Measurements from ENCODE around the gene AP5B1.
A peak's percentile ranks its signal among the peaks of the same experiment; 100 is the strongest.

The AP5B1 gene

DNA sequence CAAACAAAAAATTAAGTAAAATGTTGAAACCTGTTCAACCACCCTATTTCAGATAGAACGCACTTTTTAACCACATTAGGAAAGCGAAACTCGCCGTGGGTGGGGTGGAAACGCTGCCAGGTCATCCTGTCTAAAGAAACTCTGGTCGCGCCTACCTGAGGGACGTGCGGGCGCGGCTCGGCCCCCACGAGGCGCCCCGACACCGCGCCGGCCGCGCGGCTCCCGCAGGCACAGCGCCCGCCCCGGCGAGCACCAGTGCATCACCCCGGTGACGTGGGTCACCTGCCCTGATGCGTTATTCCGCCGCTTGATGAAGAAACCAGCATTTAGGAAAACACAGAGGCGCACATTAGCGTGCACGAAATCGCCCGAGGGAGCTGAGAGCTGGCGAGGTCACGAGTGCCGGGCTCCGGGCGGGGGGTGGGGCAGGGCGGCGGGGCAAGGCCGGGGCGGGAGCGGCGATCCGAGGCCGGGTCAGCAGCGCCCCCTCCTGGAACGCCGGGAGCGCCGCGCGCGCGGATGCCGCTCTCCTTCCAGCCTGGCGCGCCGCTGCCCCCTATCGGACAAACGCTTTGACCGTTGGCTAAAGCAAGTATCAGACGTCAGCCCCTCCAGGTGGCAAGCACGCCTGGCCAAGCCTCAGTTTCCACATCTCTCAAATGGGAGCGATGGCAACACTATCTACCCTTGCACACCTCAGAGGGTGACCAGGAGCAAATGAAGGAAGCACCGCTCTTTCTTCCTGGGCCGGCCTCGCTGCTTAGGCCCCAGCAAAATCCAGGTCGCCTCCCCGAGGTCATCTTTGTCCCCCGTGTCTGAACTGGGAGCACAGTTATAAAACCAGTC is 37.3 kb upstream of the AP5B1 start:
- DNase-seq (ENCODE audit: low read depth in 2 of 2) = peak; percentile 88 to 92
- H3K4me3 ChIP-seq (replicated peaks in 1 of 2; ENCODE audit: low read depth in 2 of 2, low read length in 2 of 2) = peak overlapping the region; percentile 51 to 68
- TF ChIP-seq, protein P1, sequence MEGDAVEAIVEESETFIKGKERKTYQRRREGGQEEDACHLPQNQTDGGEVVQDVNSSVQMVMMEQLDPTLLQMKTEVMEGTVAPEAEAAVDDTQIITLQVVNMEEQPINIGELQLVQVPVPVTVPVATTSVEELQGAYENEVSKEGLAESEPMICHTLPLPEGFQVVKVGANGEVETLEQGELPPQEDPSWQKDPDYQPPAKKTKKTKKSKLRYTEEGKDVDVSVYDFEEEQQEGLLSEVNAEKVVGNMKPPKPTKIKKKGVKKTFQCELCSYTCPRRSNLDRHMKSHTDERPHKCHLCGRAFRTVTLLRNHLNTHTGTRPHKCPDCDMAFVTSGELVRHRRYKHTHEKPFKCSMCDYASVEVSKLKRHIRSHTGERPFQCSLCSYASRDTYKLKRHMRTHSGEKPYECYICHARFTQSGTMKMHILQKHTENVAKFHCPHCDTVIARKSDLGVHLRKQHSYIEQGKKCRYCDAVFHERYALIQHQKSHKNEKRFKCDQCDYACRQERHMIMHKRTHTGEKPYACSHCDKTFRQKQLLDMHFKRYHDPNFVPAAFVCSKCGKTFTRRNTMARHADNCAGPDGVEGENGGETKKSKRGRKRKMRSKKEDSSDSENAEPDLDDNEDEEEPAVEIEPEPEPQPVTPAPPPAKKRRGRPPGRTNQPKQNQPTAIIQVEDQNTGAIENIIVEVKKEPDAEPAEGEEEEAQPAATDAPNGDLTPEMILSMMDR (IDR thresholded peaks at IDR 0.05; ENCODE audit: low read depth, low read length) = peak; percentile 89

DNA sequence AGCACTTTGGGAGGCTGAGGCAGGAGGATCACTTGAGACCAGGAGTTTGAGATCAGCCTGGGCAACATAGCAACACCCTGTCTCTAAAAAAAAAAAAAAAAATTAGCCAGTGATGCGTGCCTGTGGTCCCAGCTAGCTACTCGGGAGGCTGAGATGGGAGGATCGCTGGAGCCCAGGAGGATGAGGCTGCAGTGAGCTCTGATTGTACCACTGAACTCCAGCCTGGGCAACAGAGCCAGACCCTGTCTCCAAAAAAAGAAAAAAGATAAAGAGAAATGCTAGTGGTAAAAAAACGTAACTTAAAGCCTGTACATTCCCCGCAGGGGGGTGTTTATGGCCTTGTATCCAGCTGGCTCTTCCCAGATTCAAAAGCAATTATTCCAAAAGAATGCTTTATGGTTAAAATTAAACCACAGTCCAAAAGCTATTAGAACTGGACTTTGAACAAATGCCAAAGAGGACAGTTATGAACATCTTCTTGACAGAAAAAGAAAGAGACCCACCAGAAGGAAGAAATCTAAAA is 36.6 kb upstream of the AP5B1 start:
- H3K4me3 ChIP-seq (replicated peaks in 1 of 2; ENCODE audit: low read depth in 2 of 2, low read length in 2 of 2) = peak overlapping the region; percentile 51 to 68
- DNase-seq (ENCODE audit: low read depth in 2 of 2) = peak in 1 of 2 donors; percentile 16
- TF ChIP-seq, protein P1 (IDR thresholded peaks at IDR 0.05; ENCODE audit: low read depth, low read length) = no peak

DNA sequence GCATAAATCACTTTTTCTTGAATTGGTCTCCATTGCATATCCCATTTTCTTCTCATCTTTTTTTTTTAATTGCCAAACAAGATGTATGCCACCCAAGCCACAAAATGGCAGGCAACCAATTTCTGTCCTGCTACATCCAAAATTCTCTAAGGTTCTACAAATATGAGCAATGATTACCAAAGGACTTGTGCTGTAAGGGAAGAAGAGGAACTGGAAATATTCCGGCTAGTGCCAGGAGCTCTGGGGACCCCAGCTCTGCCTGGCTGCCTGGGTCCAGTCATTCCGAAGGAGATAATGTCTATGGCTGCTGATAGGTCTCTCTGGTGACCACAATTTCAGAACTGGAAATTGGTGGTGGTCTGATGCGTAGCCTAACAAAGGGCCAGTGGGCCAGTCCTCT is 35.9 kb upstream of the AP5B1 start:
- TF ChIP-seq, protein P1 (IDR thresholded peaks at IDR 0.05; ENCODE audit: low read depth, low read length) = no peak
- no peak overlapping the region for H3K4me3 ChIP-seq (replicated peaks in 1 of 2; ENCODE audit: low read depth in 2 of 2, low read length in 2 of 2)
- DNase-seq (ENCODE audit: low read depth in 2 of 2) = no peak

DNA sequence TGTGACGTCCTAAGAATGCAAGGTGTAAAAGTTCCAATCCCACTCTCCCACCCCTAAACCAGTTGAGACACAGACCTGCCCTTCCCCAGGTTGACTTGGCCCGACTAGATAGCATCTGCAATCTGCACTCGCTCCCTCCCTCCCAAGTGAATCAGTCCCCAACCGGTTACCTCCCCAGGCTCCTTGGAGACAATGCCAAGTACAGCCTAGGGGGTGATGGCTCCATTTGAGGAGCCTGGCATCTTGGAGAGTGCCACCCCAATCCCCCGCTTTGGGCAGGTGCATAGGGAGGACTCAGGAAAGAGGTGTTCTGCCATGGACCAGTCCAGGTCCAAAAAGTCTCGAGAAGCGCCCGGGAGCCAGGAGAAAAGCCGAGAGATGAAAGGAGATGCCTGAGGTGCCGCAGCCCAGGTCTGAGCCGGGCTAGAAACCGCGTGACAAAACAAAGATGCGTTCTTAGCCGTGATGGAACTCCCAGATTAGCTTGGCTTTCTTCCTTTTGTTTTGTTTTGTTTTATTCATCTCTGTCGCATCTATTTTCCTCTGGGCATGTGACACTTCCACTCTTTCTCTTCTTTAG is 34.3 kb upstream of the AP5B1 start:
- no peak for DNase-seq (ENCODE audit: low read depth in 2 of 2)
- TF ChIP-seq, protein P1 (IDR thresholded peaks at IDR 0.05; ENCODE audit: low read depth, low read length) = no peak
- H3K4me3 ChIP-seq (replicated peaks in 1 of 2; ENCODE audit: low read depth in 2 of 2, low read length in 2 of 2) = no peak overlapping the region

DNA sequence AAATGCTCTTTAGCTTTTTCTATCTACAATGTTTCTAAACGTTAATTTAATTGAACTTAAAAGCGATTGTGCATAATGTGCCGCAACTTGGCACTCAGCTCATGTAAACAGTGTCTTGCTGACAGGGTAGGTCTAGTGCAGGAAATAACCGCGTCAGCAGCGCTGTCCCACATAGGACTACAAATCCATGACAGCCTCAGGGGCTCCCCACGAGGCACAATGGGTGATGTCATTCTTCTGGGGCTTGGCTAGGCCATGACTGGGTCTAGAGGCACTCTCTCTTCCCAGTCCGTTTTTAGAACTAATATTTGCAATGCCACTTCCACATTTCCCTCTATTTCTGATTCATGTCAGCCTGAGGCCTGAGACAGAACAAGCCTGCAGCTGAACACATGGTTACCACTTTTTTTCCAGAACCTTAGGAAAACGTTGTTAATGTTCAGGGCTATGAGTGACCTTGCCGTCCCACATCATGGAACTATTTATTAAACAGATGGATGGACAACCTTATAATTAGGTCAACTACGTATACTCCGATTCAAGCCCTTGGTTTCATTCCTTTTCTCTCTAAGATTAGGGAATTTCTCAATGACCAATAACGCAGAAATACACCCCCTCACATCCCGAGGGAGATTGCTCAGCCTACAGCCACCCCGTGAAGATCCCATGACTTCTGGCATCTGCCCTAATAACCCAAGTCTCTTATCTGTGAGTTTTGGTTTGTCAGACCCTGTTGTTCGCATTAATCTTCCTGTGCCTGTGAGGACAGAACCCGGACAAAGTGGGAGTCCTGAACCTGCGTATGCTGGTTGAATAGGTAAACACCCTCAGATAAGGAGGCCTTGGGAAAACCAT is 33.6 kb upstream of the AP5B1 start:
- no peak overlapping the region for H3K4me3 ChIP-seq (replicated peaks in 1 of 2; ENCODE audit: low read depth in 2 of 2, low read length in 2 of 2)
- TF ChIP-seq, protein P1 (IDR thresholded peaks at IDR 0.05; ENCODE audit: low read depth, low read length) = no peak
- DNase-seq (ENCODE audit: low read depth in 2 of 2) = peak; percentile 35 to 56

DNA sequence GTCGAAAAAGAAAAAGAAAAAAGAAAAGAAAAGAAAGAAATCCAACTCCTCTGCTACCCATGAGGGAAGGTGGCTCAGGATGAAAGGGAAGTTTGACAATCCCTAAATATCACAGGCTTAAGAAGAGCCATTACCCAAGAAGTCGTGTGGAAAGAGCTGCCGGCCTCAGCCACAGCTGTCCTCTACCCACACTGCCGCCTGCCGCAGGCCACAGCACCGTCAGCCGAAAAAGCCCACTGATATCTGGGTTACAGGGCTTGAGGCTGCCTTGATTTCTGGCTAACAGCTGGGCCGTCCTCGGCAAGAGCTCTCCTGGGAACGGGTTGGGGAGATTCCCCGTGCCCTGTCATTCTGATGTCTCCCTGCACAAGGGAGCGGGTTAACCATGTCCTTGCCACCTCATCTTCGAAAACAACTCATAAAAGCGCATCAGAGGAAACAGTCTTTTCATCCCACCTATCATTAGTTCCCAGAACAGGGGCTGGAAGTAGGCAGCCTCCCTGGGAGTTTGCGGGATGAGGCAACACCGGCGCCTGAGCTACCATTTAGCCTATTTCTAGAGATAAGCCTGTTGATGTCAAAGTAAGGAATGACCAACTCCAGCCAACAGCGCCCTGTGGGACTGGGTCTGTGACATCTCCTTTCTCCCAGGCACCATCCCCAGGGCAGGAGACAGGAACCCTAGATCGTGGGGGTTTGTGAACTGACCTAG is 31.1 kb upstream of the AP5B1 start:
- DNase-seq (ENCODE audit: low read depth in 2 of 2) = peak; percentile 19 to 26
- TF ChIP-seq, protein P1 (IDR thresholded peaks at IDR 0.05; ENCODE audit: low read depth, low read length) = peak; percentile 25
- H3K4me3 ChIP-seq (replicated peaks in 1 of 2; ENCODE audit: low read depth in 2 of 2, low read length in 2 of 2) = no peak overlapping the region
